ENCODE measurements around the gene SHC3.

GRCh38 chr9:89172398-89172797 lies 6.2 kb downstream of the SHC3 start:
- TF ChIP-seq CTCF (IDR thresholded peaks at IDR 0.05) (no peak), POLR2A (IDR thresholded peaks at IDR 0.05) (no peak)
